HG03432 (cell line): ENCODE results near the gene ULK2.

ENCODE experiments used
- ATAC-seq: cut with Tn5 transposase; IDR thresholded peaks from one replicate; pipeline ENCODE4 v1.9.1; 2021; ENCODE audit warnings: mild to moderate bottlenecking, moderate library complexity; ENCODE audit not compliant: unreplicated experiment

ULK2 gene

GRCh38 chr17:19747829-19748806, 119.6 kb downstream of the ULK2 start, which contains the start of gene ALDH3A1:
TSS of gene ALDH3A1 (minus strand) at chr17:19748298. CDS start at chr17:19745129, 3,169 bp downstream.
- no peak for ATAC-seq

DNA sequence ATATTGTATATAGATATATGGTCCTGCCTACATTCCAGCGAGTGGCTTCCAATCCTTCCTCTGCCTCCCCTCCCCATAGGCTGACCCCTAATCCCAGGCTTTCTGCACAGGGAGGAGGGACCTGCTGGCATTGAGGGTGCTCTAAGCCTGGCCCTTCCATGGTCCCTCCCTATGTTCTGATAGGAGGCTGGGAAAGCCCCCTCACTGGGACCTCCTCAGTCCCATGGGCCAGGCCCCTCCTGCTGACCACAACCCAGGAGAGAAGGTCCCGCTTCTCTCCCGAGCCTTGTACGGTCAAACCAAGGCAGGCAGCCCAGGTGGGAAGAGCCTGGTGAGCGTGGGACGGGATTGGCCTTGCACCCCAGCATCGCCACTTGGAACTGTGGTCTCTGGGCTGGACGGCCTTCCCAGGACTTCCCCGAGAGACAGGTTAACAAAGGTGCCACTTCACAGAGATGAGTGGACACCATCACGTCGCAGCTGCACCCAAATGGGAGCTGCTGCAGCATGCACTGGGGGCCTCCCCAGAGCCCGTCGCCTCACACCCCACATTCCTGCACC, 120.5 kb downstream of the ULK2 start:
- no peak for ATAC-seq

DNA sequence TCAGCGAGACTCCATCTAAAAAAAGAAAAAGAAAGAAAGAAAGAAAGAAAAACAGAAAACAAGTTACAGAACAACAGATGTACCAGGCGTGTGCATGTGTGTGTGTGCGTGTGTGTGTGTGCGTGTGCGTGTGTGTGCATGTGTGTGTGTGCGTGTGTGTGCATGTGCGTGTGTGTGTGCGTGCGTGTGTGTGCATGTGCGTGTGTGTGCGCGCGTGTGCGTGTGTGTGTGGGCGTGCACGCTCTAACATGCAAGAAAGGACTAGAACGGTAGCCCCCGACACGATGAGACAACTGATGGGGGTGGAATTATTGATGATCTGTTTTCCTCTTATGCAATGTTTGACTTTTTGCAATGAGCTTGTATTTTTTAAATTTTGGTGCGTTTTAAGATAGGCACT, 121.2 kb downstream of the ULK2 start:
- ATAC-seq: no peak

GRCh38 chr17:19744922-19745757, 122.6 kb downstream of the ULK2 start:
- peak; percentile 51 for ATAC-seq

DNA sequence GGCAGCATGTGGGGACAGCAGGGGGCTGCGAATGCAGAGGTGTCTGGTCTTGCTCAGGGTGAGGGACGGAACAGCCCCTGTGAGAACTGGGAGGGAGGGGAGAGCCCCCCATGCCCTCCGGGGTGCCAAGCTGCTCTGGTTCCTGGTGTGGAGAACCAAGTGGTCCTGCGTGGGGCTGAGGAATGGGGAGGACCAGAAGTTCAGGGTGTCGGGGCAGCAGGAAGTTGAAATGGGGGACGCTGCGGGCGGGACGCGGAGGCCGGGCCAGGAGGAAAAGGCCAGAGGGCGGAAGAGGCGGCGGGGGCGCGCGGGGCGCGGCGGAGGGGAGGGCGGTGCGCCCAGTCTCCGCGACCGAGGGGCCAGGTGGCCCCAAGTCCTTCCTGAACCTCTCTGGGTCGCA, 123.2 kb downstream of the ULK2 start:
- ATAC-seq: peak; percentile 28

GRCh38 chr17:19743101-19744100, 124.3 kb downstream of the ULK2 start:
- ATAC-seq: no peak

GRCh38 chr17:19742495-19742894, 125.2 kb downstream of the ULK2 start:
- no peak for ATAC-seq

DNA sequence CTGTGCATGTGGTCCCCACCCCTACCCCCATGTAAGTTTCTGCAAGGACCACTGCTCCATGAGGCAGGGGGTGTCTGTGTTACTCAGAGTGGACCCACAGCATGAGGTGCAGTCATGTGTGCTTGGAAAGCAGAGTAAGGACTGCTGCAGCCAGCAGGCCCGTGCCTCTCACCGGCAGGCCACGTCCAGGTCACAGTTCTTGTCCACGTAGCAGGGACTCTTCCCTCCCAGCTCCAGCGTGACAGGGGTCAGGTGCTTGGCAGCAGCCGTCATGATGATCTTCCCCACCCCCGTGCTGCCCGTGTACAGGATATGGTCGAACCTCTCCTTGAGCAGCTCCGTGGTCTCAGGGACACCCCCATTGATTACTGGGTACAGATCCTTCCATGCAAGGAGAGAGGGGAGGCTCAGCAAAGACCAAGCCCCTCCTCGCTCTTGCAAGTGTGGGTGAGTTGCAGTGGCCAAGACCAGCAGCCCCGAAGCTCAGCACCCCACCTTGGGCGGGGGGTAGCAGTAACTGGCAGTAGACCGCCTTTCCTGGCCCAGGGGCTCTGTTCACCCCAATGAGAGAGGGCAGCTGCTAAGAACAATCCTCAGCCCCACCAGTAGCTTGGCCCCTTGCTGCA, 125.8 kb downstream of the ULK2 start:
- ATAC-seq: no peak

GRCh38 chr17:19740933-19741332, 126.8 kb downstream of the ULK2 start:
- ATAC-seq: no peak

- no peak for ATAC-seq
These were observed 128.2 kb downstream of the ULK2 start for GRCh38 chr17:19739241-19740201.

- no peak for ATAC-seq
These were observed 129.0 kb downstream of the ULK2 start for GRCh38 chr17:19738757-19739156.

DNA sequence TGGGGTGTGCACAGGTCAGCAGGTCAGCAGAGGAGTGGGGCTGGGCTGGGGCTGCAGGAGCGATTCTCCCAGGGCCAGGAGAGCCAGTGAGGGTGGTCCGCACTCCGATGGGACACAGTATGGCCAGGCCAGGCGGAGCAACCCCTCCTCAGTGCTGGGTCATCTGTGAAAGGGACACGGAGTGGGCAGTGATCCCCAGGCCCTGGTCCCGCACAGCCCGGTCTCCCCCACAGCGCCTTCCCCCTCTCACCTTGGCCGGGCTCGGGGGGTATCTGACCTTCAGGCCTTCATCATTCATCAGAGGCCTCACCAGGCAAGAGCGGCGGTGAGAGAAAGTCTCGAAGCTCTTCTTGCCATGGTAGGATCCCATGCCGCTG, 129.7 kb downstream of the ULK2 start:
- no peak for ATAC-seq

- ATAC-seq: no peak
These were observed 130.2 kb downstream of the ULK2 start for GRCh38 chr17:19737305-19738072.

DNA sequence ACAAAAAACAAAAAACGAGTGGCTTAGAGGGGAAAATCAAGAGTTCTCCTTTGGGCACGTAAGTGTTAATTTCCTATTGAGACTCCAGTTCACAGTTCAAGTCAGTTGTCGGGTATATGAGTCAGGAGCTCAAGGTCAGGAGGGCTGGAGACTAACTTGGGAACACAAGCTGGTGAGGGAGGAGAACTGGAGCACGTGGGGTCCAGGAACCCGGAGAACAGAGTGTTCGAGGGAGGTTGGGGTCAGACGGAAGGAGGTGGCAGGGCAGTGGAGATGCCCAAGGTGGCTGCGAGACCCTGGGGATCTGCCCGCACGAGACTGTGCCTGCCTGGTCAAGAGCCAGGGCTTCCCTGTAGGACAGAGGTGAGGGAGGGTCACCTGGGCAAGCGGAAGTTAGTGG, 131.7 kb downstream of the ULK2 start:
- no peak for ATAC-seq

DNA sequence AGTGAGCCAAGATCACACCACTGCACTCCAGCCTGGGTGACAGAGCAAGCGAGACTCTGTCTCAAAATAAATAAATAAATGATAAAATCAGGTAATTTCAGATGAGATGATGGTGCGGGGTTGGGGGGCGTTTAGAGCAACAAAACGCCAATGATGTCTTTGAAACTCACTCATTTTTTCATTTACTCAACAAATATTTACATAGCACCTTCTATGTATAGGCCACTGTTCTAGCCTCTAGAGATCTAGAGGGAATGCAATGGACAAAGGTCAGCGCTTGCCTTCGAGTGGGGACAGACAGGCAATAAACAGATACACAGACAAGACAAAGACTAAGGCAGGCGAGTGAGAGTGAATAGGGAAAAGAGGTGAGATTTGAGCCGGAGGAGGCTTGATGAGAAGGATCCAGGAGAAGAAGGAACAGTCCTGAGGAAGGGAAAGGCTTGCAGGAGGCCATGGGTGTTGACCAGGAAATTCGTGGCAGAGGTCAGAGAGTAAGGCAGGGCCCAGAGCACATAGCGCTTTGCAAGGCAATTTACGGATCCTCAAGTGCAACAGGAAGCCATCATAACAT, 133.7 kb downstream of the ULK2 start:
- no peak for ATAC-seq

- ATAC-seq: no peak
These were observed 136.1 kb downstream of the ULK2 start for GRCh38 chr17:19731626-19732025.

GRCh38 chr17:19730843-19731242, 136.9 kb downstream of the ULK2 start:
- ATAC-seq: no peak
